Measurements from ENCODE around the gene CDHR2. TPM values are rescaled to one million over a fixed set of nuclear protein-coding genes. Genes with fewer than 3 reads are reported as not detected.

Gene CDHR2
- total and polyA plus RNA-seq, 2 of the 13 experiments (the other 11 are each of a cell fraction or from before 2014, with no cell fraction given): 17.9 to 20.9 TPM

DNA sequence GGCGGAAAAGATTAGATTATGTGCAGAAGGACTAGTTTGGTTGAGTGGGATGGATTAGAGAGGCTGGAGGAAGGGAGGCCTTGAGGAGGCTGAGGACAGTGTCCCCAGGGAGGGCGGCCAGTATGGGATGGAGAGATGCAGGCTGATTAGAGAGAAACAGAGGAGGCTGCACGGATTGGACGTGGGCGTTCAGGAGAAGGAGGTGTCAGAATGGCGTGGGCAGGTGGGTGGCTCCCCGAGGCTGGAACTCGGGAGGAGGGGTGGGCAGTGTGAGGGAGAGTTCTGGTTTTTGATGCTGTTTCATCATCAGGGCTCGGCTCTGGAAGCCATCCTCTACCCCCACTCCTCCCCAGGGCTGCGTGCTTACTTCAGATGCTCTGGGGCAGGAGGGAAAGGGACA, 13.0 kb downstream of the CDHR2 start (continued):
- TF ChIP-seq MXD3 (CRISPR knock-in tag; IDR thresholded peaks at IDR 0.05): no peak

- 93% methylated on average over 10 of the region's 10 CpGs for WGBS (ENCODE audit: low lambda C conversion rate)
- H3K36me3 ChIP-seq (replicated peaks in 1 of 2; ENCODE audit: control insufficient read depth in 1 of 2, insufficient read depth in 2 of 2, low read length in 2 of 2): no peaks in the 10 kb centered on the region
- POLR2A ChIA-PET: interaction anchor here (1.5 to 1.8 kb wide), 2 partner anchors 15 to 27 kb away, joined by 3 to 5 read pairs; partner anchors contain the start of genes CDHR2 and RNF44
- FAIRE-seq: no peak
- no peaks in the 10 kb centered on the region for H3K27me3 ChIP-seq (ENCODE audit: control insufficient read depth in 1 of 2, insufficient read depth in 2 of 2, low read length in 2 of 2)
- DNase-seq (ENCODE audit: low spot score): no peak
- no peak overlapping the region for H3K4me2 ChIP-seq (ENCODE audit: low read depth, low read length)
- no peaks in the 10 kb centered on the region for H3K79me2 ChIP-seq (ENCODE audit: insufficient read depth, low read length)
- H3K4me1 ChIP-seq (ENCODE audit: insufficient read depth, low read length): peaks cover 11% of the 10 kb centered on the region; the same call in 1 of the 2 replicates
- H3K27ac ChIP-seq (ENCODE audit: extremely low read length, insufficient read depth, low read length): no peak overlapping the region
- CTCF ChIA-PET (ENCODE audit: low intra/inter-chr PET ratio, low total read pairs): no interaction called here
- H3K9me3 ChIP-seq (ENCODE audit: low read length): no peaks in the 10 kb centered on the region
- no peak overlapping the region for H2AFZ ChIP-seq (ENCODE audit: low read length)
- no peaks in the 10 kb centered on the region for H4K20me1 ChIP-seq (ENCODE audit: insufficient read depth, low read length)
- intact Hi-C loops (cut with micrococcal nuclease; ENCODE audit: unreplicated experiment): no loop called here
- TF ChIP-seq ZNF646 (CRISPR knock-in tag; IDR thresholded peaks at IDR 0.05): no peak
- no peak for TF ChIP-seq POLR2AphosphoS5 (IDR thresholded peaks at IDR 0.05; ENCODE audit: low read depth, low read length)
- no peak for TF ChIP-seq ZNF234 (CRISPR knock-in tag; conservative IDR thresholded peaks at IDR 0.05)
- no peak for TF ChIP-seq ZFP36L2 (CRISPR knock-in tag; IDR thresholded peaks at IDR 0.05)
- TF ChIP-seq FOXO1 (CRISPR knock-in tag; IDR thresholded peaks at IDR 0.05): no peak
- TF ChIP-seq RFX1 (IDR thresholded peaks at IDR 0.05): no peak
- no peak for TF ChIP-seq NR2F6 (IDR thresholded peaks at IDR 0.05)
- no peak for TF ChIP-seq NR2F6 (CRISPR knock-in tag; IDR thresholded peaks at IDR 0.05)
- TF ChIP-seq, protein P1, sequence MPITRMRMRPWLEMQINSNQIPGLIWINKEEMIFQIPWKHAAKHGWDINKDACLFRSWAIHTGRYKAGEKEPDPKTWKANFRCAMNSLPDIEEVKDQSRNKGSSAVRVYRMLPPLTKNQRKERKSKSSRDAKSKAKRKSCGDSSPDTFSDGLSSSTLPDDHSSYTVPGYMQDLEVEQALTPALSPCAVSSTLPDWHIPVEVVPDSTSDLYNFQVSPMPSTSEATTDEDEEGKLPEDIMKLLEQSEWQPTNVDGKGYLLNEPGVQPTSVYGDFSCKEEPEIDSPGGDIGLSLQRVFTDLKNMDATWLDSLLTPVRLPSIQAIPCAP (CRISPR knock-in tag; IDR thresholded peaks at IDR 0.05; ENCODE audit: low read depth): no peak
- TF ChIP-seq, protein P2, sequence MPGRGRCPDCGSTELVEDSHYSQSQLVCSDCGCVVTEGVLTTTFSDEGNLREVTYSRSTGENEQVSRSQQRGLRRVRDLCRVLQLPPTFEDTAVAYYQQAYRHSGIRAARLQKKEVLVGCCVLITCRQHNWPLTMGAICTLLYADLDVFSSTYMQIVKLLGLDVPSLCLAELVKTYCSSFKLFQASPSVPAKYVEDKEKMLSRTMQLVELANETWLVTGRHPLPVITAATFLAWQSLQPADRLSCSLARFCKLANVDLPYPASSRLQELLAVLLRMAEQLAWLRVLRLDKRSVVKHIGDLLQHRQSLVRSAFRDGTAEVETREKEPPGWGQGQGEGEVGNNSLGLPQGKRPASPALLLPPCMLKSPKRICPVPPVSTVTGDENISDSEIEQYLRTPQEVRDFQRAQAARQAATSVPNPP (CRISPR knock-in tag; IDR thresholded peaks at IDR 0.05): no peak
- no peak for TF ChIP-seq RFXAP (CRISPR knock-in tag; IDR thresholded peaks at IDR 0.05; ENCODE audit: borderline replicate concordance)
- TF ChIP-seq SRF (IDR thresholded peaks at IDR 0.05; ENCODE audit: low read depth, low read length): no peak
- no peak overlapping the region for H3K4me3 ChIP-seq (replicated peaks in 1 of 3; ENCODE audit: insufficient read depth in 1 of 3, low read depth in 2 of 3, low read length in 3 of 3)
- H3K9ac ChIP-seq (ENCODE audit: insufficient read depth, low read depth, low read length): no peak overlapping the region
- no TSS peak for BruUV-seq (replicated peaks)
- ATAC-seq: no peak
- in situ Hi-C loops (cut with HindIII; ENCODE audit: extremely low pct_ligation_motif_present, low pct_unique_long_range_greater_than_20kb): no loop called here
Observed at GRCh38 chr5:176564002-176564401, 14.9 kb downstream of the CDHR2 start.

Data from HepG2 (cell line).